ENCODE results near the gene CCDC88B. TPM values are rescaled to one million over a fixed set of nuclear protein-coding genes. Genes with fewer than 3 reads are reported as not detected.

Gene CCDC88B
- total and polyA plus RNA-seq, 10 of the 15 experiments (the other 5 are each of a cell fraction or from before 2014, with no cell fraction given) = 0.24 to 66.0 (median 19.2) TPM

DNA sequence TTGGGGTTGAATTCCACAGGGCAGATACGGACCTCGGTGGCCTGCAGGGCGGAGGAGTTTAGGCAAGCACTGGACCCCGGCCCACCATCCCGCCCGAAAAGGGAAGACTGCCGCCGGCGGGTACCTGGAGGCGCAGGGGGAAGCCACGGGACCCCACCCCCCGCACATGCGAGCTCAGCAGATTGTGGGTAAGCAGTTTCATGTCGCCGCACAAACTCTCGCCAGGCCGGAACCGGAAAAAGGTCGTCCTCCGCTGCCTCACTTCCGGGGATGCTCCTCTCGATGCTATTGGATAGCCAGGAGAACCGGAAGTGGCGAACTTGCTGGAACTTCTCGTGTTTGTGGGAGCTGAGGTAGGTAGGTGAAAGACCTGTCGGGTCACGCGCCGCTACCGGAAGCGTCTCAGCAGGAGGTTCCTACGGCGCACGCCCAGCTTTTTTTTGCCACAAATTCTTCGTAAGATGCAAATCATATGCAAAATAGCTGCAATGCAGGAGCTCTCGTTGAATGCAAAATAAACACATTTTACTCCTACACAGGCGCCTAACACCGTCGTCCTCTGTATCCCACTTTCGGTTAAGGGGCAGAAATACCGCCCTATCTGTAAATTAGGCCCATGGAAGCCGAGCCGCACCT is 22.6 kb upstream of the CCDC88B start, which contains the start of gene TRMT112 (continued):
- TF ChIP-seq, protein P1, sequence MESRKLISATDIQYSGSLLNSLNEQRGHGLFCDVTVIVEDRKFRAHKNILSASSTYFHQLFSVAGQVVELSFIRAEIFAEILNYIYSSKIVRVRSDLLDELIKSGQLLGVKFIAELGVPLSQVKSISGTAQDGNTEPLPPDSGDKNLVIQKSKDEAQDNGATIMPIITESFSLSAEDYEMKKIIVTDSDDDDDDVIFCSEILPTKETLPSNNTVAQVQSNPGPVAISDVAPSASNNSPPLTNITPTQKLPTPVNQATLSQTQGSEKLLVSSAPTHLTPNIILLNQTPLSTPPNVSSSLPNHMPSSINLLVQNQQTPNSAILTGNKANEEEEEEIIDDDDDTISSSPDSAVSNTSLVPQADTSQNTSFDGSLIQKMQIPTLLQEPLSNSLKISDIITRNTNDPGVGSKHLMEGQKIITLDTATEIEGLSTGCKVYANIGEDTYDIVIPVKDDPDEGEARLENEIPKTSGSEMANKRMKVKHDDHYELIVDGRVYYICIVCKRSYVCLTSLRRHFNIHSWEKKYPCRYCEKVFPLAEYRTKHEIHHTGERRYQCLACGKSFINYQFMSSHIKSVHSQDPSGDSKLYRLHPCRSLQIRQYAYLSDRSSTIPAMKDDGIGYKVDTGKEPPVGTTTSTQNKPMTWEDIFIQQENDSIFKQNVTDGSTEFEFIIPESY (IDR thresholded peaks at IDR 0.05) = no peak
- TF ChIP-seq ESRRA (IDR thresholded peaks at IDR 0.05; ENCODE audit: low read length) (no peak), NRF1 (conservative IDR thresholded peaks at IDR 0.05; ENCODE audit: low read depth, low read length) (no peak), NFIC (IDR thresholded peaks at IDR 0.05; ENCODE audit: low read depth, low read length) (peak; percentile 64; the same call in 1 of the 2 replicates)

DNA sequence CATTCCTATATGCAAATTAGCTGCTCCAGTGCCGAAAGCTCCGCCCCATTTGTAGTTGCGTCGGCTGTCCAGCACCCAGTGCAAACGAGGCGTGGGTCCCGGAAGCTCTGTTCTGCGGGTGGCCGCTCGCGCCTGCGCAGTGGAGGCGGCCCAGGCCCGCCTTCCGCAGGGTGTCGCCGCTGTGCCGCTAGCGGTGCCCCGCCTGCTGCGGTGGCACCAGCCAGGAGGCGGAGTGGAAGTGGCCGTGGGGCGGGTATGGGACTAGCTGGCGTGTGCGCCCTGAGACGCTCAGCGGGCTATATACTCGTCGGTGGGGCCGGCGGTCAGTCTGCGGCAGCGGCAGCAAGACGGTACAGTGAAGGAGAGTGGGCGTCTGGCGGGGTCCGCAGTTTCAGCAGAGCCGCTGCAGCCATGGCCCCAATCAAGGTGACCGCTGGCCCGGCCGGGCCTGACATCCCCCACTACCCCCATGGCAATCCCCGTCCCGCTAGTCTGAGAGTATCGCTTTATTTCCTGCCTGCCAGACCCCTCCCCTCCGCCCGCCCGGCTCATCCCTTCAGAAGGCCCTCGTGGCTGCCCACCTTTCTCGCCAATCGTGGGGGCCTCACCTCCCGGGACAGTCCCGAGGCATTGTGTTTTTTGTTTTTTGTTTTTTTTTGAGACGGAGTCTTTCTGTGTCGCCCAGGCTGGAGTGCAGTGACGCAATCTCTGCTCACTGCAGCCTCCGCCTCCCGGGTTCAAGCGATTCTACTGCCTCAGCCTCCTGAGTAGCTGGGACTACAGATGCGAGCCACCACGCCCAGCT is 21.8 kb upstream of the CCDC88B start, which contains the start of gene PRDX5:
Gene PRDX5 (plus strand): TSS at position 161 of the 805 bp plus-strand sequence. CDS start 95 bp downstream, at position 256.
- H3K4me1 ChIP-seq (ENCODE audit: control insufficient read depth, insufficient read depth, low read length) = peaks cover 9% of the 10 kb centered on the region
- ChIA-PET CTCF (interaction anchor here (0.5 to 5.9 kb wide), 32 partner anchors 9 to 792 kb away, joined by 3 to 228 read pairs (median 4); partner anchors contain the start of genes BAD, CCDC88B, ESRRA and FERMT3), SMC1A (ENCODE audit: uncharacterized antibody, unreplicated experiment) (interaction anchor here (0.6 to 5.3 kb wide), 21 partner anchors 8 to 507 kb away, joined by 3 to 71 read pairs (median 5); partner anchors contain the start of genes BAD, CCDC88B, ESRRA and GPR137), POLR2A (interaction anchor here (0.6 to 3.5 kb wide), 23 partner anchors 9 to 562 kb away, joined by 3 to 42 read pairs (median 7); partner anchors contain the start of genes BAD, CCDC88B, ESRRA and FERMT3), RAD21 (ENCODE audit: unreplicated experiment) (interaction anchor here (0.5 to 5.6 kb wide), 26 partner anchors 9 to 371 kb away, joined by 3 to 176 read pairs (median 6); partner anchors contain the start of genes BAD, CATSPERZ, CCDC88B and ESRRA)
- H3K79me2 ChIP-seq (ENCODE audit: control insufficient read depth, insufficient read depth, low read length) = peaks cover 26% of the 10 kb centered on the region
- peaks cover 0 to 10% of the 10 kb centered on the region in 2 experiments; a peak in 3 of 4 replicates for H3K36me3 ChIP-seq (ENCODE audit: control insufficient read depth in 2 of 2, insufficient read depth in 2 of 2, low read length in 1 of 2)
- H4K20me1 ChIP-seq (ENCODE audit: control insufficient read depth, insufficient read depth) = no peaks in the 10 kb centered on the region
- DNase-seq (ENCODE audit: low read depth, low spot score) = peak; percentile 92
- H2AFZ ChIP-seq (ENCODE audit: control insufficient read depth, low read depth, low read length) = peak within 1 kb of the TSS; percentile 95
- ATAC-seq = peak; percentile 86
- H3K27ac ChIP-seq (ENCODE audit: control insufficient read depth, insufficient read depth) = peak within 1 kb of the TSS; percentile 99
- intact Hi-C loops (cut with micrococcal nuclease; ENCODE audit: unreplicated experiment) = loop anchor here (1.0 to 5.0 kb wide), 6 partner anchors 12 to 131 kb away; partner anchors contain the start of genes CCDC88B and RPS6KA4
- BruUV-seq (replicated peaks) = no TSS peak
- H3K9ac ChIP-seq (ENCODE audit: control insufficient read depth, insufficient read depth, low read length) = peak within 1 kb of the TSS; percentile 98
- peak within 1 kb of the TSS; percentile 80 for H3K4me3 ChIP-seq
- 0% methylated on average over 46 of the region's 61 CpGs for WGBS (ENCODE audit: insufficient coverage, insufficient replicate concordance, low lambda C conversion rate, missing lambda C conversion rate)
- in situ Hi-C loops (cut with MboI) = no loop called here
- no peaks in the 10 kb centered on the region for H3K9me3 ChIP-seq (replicated peaks; ENCODE audit: control insufficient read depth, insufficient read depth, low read length)
- no peak for FAIRE-seq
- H3K27me3 ChIP-seq (replicated peaks in 1 of 2; ENCODE audit: control insufficient read depth in 2 of 2, insufficient read depth in 2 of 2, low read length in 1 of 2) = no peaks in the 10 kb centered on the region
- H3K4me2 ChIP-seq (ENCODE audit: control insufficient read depth, insufficient read depth) = peak within 1 kb of the TSS; percentile 98
- TF ChIP-seq HDGF (IDR thresholded peaks at IDR 0.05) = peak; percentile 22; the same call in 1 of the 2 replicates
- peak; percentile 60 for TF ChIP-seq YY1 (IDR thresholded peaks at IDR 0.05; ENCODE audit: low read depth, low read length)
- TF ChIP-seq, protein P1 (IDR thresholded peaks at IDR 0.05) = no peak
- no peak for TF ChIP-seq CHD4 (IDR thresholded peaks at IDR 0.05)
- peak in 1 of 2 experiments; percentile 61; a peak in 2 of 4 replicates for TF ChIP-seq BHLHE40 (IDR thresholded peaks at IDR 0.05; ENCODE audit: borderline replicate concordance in 1 of 2, low read depth in 2 of 2, low read length in 1 of 2)
- peak; percentile 4 for TF ChIP-seq SMARCA5 (IDR thresholded peaks at IDR 0.05)
- peak; percentile 77 for TF ChIP-seq GATAD2B (conservative IDR thresholded peaks at IDR 0.05; ENCODE audit: low read depth)
- TF ChIP-seq, protein P2, sequence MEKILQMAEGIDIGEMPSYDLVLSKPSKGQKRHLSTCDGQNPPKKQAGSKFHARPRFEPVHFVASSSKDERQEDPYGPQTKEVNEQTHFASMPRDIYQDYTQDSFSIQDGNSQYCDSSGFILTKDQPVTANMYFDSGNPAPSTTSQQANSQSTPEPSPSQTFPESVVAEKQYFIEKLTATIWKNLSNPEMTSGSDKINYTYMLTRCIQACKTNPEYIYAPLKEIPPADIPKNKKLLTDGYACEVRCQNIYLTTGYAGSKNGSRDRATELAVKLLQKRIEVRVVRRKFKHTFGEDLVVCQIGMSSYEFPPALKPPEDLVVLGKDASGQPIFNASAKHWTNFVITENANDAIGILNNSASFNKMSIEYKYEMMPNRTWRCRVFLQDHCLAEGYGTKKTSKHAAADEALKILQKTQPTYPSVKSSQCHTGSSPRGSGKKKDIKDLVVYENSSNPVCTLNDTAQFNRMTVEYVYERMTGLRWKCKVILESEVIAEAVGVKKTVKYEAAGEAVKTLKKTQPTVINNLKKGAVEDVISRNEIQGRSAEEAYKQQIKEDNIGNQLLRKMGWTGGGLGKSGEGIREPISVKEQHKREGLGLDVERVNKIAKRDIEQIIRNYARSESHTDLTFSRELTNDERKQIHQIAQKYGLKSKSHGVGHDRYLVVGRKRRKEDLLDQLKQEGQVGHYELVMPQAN (conservative IDR thresholded peaks at IDR 0.05) = peak; percentile 62
- TF ChIP-seq LARP7 (IDR thresholded peaks at IDR 0.05) = peak; percentile 84
